Neural cell (in vitro differentiated cells): ENCODE results near the gene POLE2. TPM values are rescaled to one million over a fixed set of nuclear protein-coding genes. Genes with fewer than 3 reads are reported as not detected.

Experiments
- H2AFZ ChIP-seq: fragments of 200-600, 300-800 bp; sonication (generic), shearing (Covaris generic); 2 replicates; pipeline ENCODE4 v1.6.0; 2014; ENCODE audit warnings: low read depth, mild to moderate bottlenecking, antibody characterized with exemption, low read length, moderate library complexity
- H3F3A ChIP-seq: fragments of 200-600 bp; shearing (Covaris generic); 2 replicates; pipeline ENCODE4 v1.6.1; 2016; ENCODE audit warnings: mild to moderate bottlenecking, moderate library complexity, mixed read lengths, antibody characterized with exemption, low read length; ENCODE audit not compliant: insufficient read depth, poor library complexity, severe bottlenecking
- H3K27ac ChIP-seq: fragments of 200-600, 300-800 bp; sonication (generic), shearing (Covaris generic); 2 replicates; pipeline ENCODE4 v1.5.1; 2014; ENCODE audit warnings: mild to moderate bottlenecking, low read length, moderate library complexity
- H3K27me3 ChIP-seq: fragments of 300-800, 200-600 bp; sonication (generic), shearing (Covaris generic); 2 replicates; pipeline ENCODE4 v1.6.0; 2014; ENCODE audit warnings: mild to moderate bottlenecking, low read depth, low read length, moderate library complexity; ENCODE audit not compliant: insufficient read depth
- H3K36me3 ChIP-seq: fragments of 300-800, 200-600 bp; sonication (generic), shearing (Covaris generic); 2 replicates; pipeline ENCODE4 v1.5.1; 2014; ENCODE audit warnings: mild to moderate bottlenecking, antibody characterized with exemption, low read length, moderate library complexity; ENCODE audit not compliant: insufficient read depth
- H3K4me2 ChIP-seq: fragments of 300-800, 200-600 bp; sonication (generic), shearing (Covaris generic); 2 replicates; pipeline ENCODE4 v1.6.0; 2014; ENCODE audit warnings: mild to moderate bottlenecking, low read length
- H3K4me3 ChIP-seq: fragments of 300-800, 200-600 bp; sonication (generic), shearing (Covaris generic); 2 replicates; pipeline ENCODE4 v1.5.1; 2014; ENCODE audit warnings: mild to moderate bottlenecking, low read length, moderate library complexity
- H3K79me2 ChIP-seq: fragments of 200-600 bp; shearing (Covaris generic); replicated peaks from 2 replicates; pipeline ENCODE4 v1.6.0; 2014; ENCODE audit warnings: mild to moderate bottlenecking, low read length, moderate library complexity; ENCODE audit not compliant: insufficient read depth
- H3K9ac ChIP-seq: fragments of 300-800, 200-600 bp; sonication (generic), shearing (Covaris generic); 2 replicates; pipeline ENCODE4 v1.6.1; 2016; ENCODE audit warnings: mild to moderate bottlenecking, low read length, mixed read lengths
- H3K9me2 ChIP-seq: fragments of 200-600 bp; shearing (Covaris generic); 2 replicates; pipeline ENCODE4 v1.6.1; 2016; ENCODE audit warnings: mild to moderate bottlenecking, low read length, mixed read lengths; ENCODE audit not compliant: insufficient read depth
- H3K9me3 ChIP-seq: fragments of 200-600, 300-800 bp; sonication (generic), shearing (Covaris generic); 2 replicates; pipeline ENCODE4 v1.6.1; 2016; ENCODE audit warnings: mild to moderate bottlenecking, mixed run types, low read length, moderate library complexity, mixed read lengths
- H4K20me1 ChIP-seq: fragments of 200-600 bp; shearing (Covaris generic); 2 replicates; pipeline ENCODE4 v1.6.1; 2016; ENCODE audit warnings: mild to moderate bottlenecking, mixed run types; ENCODE audit not compliant: insufficient read depth
- CTCF ChIP-seq: fragments of 450-650 bp; IDR thresholded peaks from 2 replicates; pipeline ENCODE4 v1.5.1; 2014; ENCODE audit warnings: antibody characterized with exemption, mild to moderate bottlenecking, moderate library complexity; ENCODE audit not compliant: poor library complexity, severe bottlenecking
- EP300 ChIP-seq: fragments of 450-650 bp; conservative IDR thresholded peaks from 2 replicates; pipeline ENCODE4 v1.6.1; 2014; ENCODE audit warnings: antibody characterized with exemption, mild to moderate bottlenecking, moderate library complexity; ENCODE audit not compliant: poor library complexity, severe bottlenecking
- EZH2 ChIP-seq: fragments of 200-600, 300-800 bp; shearing (Covaris generic), sonication (generic); IDR thresholded peaks from 2 replicates; pipeline ENCODE4 v1.6.1; 2014; ENCODE audit warnings: antibody characterized with exemption, low read length, borderline replicate concordance, mild to moderate bottlenecking; ENCODE audit not compliant: insufficient read depth, poor library complexity, severe bottlenecking
- MXI1 ChIP-seq: fragments of 450-650 bp; conservative IDR thresholded peaks from 2 replicates; pipeline ENCODE4 v1.6.1; 2014; ENCODE audit warnings: antibody characterized with exemption, mild to moderate bottlenecking; ENCODE audit not compliant: poor library complexity, severe bottlenecking
- POLR2AphosphoS5 ChIP-seq: IDR thresholded peaks from 2 replicates; pipeline ENCODE4 v1.6.1; 2012
- RAD21 ChIP-seq: fragments of 450-650 bp; conservative IDR thresholded peaks from 2 replicates; pipeline ENCODE4 v1.6.1; 2014; ENCODE audit warnings: antibody characterized with exemption, mild to moderate bottlenecking, moderate library complexity
- REST ChIP-seq: IDR thresholded peaks from 2 replicates; pipeline ENCODE4 v1.6.1; 2012; ENCODE audit warnings: borderline replicate concordance
- SMC3 ChIP-seq: fragments of 450-650 bp; conservative IDR thresholded peaks from 2 replicates; pipeline ENCODE4 v1.6.1; 2014; ENCODE audit warnings: antibody characterized with exemption, mild to moderate bottlenecking, moderate library complexity; ENCODE audit not compliant: poor library complexity
- TAF1 ChIP-seq: IDR thresholded peaks from 2 replicates; pipeline ENCODE4 v1.6.1; 2012; ENCODE audit warnings: low read depth
- polyA plus RNA-seq: library from polyadenylated mRNA; depleted of rRNA; stranded (reverse); fragments of >200 nt; gene quantifications from 2 replicates; pipeline ENCODE4 v1.2.3, GENCODE V29; 2014

The POLE2 gene
- polyA plus RNA-seq, 1 donor from 2014 or later: 7.9 TPM

GRCh38 chr14:49633640-49634546 is 54.1 kb downstream of the POLE2 start:
- peak overlapping the region; percentile 53 for H3K4me2 ChIP-seq
- peak overlapping the region; percentile 96 for H3K4me3 ChIP-seq
- H3K9me2 ChIP-seq: no peaks in the 10 kb centered on the region
- H3K9ac ChIP-seq: peak overlapping the region; percentile 91
- peaks cover 42% of the 10 kb centered on the region for H3K79me2 ChIP-seq
- H2AFZ ChIP-seq: peak overlapping the region; percentile 90
- H3K27ac ChIP-seq: peak overlapping the region; percentile 96
- no peaks in the 10 kb centered on the region for H4K20me1 ChIP-seq
- H3K36me3 ChIP-seq: no peaks in the 10 kb centered on the region
- no peaks in the 10 kb centered on the region for H3K9me3 ChIP-seq
- no peaks in the 10 kb centered on the region for H3F3A ChIP-seq
- TF ChIP-seq MXI1 (peak; percentile 12), TAF1 (peak; percentile 69), EZH2 (no peak), RAD21 (peak; percentile 93), EP300 (peak; percentile 10), POLR2AphosphoS5 (peak; percentile 77), REST (peak; percentile 46), CTCF (peak; percentile 95), SMC3 (peak; percentile 87)
- H3K27me3 ChIP-seq: no peaks in the 10 kb centered on the region

- H3K4me3 ChIP-seq: peak overlapping the region; percentile 96
- H3K4me2 ChIP-seq: no peak overlapping the region
- H3K9me2 ChIP-seq: no peaks in the 10 kb centered on the region
- no peaks in the 10 kb centered on the region for H3K9me3 ChIP-seq
- peaks cover 3% of the 10 kb centered on the region for H3F3A ChIP-seq
- no peaks in the 10 kb centered on the region for H3K36me3 ChIP-seq
- H3K79me2 ChIP-seq: peaks cover 45% of the 10 kb centered on the region
- H3K9ac ChIP-seq: no peak overlapping the region
- H3K27ac ChIP-seq: no peak overlapping the region
- H3K27me3 ChIP-seq: no peaks in the 10 kb centered on the region
- no peaks in the 10 kb centered on the region for H4K20me1 ChIP-seq
- H2AFZ ChIP-seq: no peak overlapping the region
- TF ChIP-seq EP300 (no peak), REST (no peak), POLR2AphosphoS5 (no peak), CTCF (no peak), EZH2 (no peak), SMC3 (no peak), TAF1 (no peak), RAD21 (no peak), MXI1 (no peak)
Observed at GRCh38 chr14:49623941-49624839, 63.8 kb downstream of the POLE2 start.
